ENCODE results near the gene AVL9.

Gene AVL9

DNA sequence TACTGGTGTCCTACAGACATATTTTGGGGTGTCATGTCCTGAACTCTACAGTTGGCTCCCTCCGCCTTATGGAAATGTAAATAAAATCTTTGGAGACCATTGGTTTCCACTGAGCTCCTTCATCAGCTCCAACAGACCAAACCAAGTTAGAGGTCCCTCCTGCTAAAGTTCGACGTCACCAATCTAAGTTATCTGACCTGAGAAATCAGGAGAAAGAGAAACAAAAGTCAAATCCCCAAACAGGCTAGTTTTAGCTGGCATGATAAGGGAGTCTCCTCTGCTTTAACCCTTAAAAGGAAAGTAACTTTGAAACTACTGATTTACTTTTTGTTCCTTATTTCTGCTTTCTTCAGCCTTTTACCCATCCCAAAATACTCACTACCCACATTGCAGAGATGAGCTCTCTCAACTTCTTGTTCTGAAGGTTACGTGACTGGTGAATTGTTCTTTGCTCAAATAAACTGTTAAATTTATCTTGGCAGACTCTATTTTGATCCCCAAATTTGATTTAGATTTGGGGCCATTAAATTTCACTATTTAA, 39.9 kb downstream of the AVL9 start:
- no peak for DNase-seq (ENCODE audit: low read depth)

DNA sequence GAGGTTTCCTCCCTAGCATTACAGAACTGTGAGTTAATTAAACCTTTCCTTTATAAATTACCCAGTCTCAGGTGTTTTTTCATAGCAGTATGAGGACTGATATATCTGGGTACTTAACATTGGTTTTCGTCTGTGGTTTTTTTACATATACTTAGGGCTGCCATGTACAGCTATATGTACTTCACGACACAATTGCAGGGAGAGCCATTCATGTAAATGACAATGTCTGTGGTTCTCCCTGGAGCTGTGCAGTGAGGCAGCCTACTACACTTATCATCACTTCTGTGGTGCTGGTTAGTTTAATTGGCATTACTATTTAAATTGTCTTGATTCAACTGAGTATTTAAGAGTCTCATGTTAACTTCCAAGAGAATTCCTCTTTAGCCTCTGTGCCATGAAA, 40.7 kb downstream of the AVL9 start:
- DNase-seq (ENCODE audit: low read depth) = no peak

DNA sequence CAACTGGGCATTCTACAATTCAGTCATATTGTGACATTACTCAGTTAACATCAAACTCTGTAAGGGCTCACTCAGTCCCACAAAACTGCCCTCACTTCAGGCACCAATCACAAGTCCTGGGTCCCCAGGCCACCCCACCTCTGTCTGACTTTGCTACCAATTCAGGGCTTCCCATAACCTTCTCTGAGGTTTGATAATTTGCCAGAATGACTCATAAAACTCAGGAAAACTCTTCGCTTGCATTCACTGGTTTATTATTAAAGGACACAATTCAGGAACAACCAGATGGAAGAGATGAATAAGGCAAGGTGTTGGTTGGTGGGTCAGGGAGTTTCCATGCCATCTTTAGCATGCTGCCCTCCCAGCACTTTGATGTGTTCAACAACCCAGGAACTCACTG, 41.3 kb downstream of the AVL9 start:
- no peak for DNase-seq (ENCODE audit: low read depth)

DNA sequence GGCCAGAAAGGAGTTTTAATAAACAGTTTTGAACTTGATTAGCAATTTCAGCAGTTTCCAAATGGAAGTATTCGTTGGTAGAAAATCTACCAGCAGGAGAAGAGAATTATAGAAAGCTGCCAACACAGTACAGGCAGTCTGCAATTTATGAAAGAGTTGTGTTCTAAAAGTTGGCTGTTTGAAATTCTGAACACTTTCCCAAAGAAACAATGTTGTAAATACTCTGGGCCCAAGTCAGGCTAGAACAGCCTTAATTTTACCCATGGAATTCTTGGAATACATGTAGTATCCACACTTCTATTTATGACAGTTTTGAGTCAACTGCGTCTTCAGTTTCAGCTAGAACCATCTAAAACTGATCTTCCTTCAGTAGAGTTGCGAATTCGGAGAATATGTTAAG, 42.5 kb downstream of the AVL9 start:
- DNase-seq (ENCODE audit: low read depth) = no peak

DNA sequence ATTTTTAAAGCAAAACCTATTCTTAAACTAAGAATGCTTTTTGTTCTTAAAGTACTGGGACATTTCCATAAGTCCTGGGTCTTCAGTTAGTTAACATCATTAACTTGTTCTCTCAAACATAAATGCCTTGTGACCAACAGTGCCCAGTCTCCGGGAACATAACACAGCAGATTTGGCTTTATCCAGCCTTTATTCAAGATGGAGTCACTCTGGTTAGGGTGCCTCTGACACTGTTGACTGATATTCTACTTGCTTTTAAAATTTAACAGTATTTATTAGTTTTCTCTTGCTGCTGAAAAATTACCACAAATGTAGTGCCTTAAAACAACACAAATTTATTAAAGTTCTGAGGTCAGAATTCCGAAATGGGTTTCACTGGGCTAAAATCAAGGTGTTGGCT, 44.1 kb downstream of the AVL9 start:
- no peak for DNase-seq (ENCODE audit: low read depth)

DNA sequence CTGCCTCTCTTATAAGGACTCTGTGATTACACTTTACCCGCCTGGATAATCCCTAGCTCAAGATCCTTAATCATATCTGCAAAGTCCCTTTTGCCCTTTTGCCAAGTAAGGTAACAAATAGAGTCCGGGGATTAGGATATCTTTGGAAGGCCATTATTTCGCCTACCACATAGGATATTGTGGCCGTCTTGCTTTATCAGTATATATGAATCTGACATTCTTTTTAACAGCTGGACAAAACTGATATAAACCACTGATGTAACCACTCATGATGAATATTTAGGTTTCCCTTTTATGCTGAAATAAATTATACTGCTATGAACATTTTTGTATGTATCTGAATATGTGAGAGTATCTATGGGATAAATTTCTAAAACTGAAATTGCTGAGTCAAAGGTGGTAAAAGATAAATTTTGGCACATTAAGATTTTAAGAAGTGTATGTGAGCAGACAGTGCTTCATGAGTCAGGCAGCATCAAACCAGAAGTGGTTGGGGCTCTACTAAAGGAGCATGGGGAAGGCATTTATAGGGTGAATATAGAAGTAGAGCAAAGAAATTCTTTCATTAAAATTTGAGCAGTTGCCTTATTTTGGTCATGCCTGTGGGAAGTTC, 44.7 kb downstream of the AVL9 start:
- no peak for DNase-seq (ENCODE audit: low read depth)

DNA sequence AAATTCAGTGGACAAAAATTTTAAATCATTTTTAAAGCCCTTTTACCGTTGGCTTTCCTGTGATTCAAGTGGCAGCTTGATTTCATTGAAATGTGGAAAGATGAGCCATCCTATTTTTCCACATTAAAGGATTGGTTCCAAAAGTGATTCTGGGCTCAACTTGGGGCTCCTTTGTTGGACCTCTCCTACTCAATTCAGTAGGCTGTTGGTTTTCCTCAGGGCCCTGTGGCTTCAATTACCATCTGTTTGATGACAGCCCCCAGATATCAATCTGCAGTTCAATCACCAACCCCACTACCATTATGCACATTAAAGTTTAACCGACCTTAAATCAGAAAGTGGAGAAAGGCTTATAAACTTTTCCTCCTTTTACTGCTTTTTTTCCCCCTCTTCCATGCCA, 47.3 kb downstream of the AVL9 start:
- DNase-seq (ENCODE audit: low read depth) = no peak

DNA sequence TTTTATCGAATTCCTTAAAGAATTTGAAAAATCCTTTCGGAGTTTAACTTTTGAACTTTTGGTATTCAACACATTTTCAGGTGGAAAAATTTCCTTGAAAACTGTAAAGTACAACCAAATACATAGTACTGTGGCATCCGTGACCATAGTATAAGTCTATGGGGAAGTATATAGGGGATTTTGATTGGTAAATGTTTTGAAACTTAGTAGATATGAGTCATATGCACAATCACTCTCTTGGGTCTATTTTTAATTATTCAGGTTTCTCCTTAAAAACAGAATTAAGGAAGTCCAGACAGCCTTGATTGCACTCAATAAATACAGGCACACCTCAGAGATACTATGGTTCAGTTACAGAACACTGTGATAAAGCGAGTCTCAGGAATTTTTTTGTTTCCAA, 64.2 kb downstream of the AVL9 start:
- no peak for DNase-seq (ENCODE audit: low read depth)

DNA sequence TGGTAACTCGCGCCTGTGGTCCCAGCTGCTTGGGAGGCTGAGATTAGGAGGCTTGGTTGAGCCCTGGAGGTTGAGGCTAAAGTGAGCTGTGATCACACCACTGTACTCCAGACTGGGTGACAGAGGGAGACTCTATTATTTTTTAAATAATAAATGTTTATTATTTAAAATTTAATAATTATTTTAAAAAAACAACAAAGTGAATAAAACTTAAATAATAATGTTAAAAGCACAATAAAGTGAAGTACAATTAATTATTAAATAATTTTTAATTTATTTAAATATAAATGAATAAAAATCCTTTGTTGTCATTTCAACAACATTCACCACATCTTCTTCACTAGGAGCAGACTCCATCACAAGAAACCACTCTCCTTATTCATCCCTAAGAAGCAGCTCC, 64.8 kb downstream of the AVL9 start:
- no peak for DNase-seq (ENCODE audit: low read depth)

DNA sequence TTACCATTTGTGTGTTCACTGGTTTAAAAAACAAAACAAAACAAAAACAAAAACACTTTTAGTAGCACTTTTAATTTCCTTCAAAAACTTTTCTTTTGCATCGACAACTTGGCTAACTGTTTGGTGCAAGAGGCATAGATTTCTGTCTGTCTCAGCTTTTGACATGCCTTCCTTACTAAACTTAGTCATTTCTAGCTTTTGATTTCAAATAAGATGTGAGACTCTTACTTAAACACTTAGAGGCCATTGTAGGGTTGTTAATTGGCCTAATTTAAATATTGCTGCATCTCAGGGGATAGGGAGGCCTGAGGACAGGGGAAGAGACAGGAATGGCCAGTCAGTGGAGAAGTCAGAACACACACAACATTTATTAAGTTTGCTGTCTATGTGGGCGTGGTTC, 66.3 kb downstream of the AVL9 start:
- DNase-seq (ENCODE audit: low read depth) = no peak

DNA sequence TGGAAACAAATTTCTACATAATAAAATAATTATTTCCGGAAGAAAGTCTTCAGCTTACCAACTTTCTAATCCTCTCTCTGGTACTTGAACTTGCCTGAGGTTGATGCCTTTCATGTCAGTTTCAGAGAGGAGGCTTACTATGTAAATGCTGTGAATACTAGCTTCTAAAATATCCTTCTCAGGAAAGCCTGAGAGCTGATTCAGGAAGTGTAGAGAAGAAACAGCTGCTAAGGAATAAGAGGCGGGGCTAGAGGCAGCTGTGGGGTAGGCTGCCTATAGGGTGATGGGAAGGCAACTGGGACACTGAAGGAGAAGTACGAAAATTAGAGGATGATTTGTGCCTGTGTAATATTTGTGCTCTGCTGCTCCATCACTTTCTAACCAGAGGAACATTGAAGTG, 69.3 kb downstream of the AVL9 start:
- no peak for DNase-seq (ENCODE audit: low read depth)

DNA sequence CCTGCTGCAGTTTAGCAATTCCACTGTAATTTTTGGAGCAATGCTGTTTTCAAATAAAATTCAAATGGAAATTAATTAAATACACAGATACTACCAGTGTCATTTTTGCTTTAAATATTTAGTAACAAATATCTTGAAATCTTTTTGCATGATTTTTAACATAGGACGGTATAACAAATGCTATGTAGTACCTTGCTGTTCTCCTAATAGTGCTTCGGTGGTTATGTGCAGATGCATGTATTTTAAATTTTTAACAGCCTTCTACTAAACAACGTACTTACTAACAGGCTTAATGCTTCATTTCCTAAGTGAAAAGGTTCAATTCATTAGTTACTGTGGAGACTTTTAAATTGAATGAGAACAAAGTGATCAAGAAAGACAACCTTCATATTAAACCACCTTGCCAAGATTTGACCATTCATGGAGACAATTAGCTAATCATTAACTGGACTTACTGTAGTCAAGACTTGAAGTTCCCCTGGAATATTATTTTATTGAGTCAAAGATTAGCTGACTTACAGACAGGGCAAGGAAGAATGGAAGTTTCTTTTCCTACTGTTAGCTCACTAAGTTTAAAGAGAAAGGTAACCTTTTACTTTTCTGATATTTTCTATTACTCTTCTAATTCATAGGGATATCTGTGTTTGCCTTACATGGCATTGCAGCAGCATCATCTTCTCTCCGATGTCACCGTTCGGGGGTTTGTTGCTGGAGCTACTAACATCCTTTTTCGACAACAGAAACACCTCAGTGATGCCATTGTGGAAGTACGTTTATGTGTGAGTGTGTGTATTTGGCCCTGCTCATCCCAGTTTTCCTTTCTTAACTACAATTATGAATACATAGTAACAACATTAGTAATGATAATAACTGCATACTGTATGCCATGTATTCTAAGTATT, 74.3 kb downstream of the AVL9 start:
- no peak for DNase-seq (ENCODE audit: low read depth)

DNA sequence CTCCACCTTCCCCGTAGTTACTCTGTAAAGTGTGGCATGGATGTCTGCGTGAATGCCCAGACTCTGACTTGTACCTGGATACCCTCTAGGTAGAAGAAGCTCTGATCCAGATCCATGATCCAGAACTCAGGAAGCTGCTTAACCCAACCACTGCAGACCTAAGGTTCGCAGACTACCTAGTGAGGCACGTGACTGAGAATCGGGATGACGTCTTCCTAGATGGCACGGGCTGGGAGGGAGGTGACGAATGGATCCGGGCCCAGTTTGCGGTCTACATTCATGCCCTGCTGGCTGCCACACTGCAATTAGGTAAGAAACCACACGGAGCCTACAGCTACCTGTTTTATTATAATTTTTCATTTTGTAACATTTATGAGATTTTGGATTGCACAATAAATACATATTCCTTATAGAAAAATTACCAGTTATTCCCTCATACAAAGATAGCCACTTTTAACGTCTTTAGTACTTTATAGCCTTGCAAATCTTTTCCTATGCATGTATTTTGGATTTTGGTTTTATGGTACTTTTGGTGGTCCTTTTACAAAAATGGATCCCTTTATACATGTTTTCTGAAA, 77.9 kb downstream of the AVL9 start:
- DNase-seq (ENCODE audit: low read depth) = no peak

DNA sequence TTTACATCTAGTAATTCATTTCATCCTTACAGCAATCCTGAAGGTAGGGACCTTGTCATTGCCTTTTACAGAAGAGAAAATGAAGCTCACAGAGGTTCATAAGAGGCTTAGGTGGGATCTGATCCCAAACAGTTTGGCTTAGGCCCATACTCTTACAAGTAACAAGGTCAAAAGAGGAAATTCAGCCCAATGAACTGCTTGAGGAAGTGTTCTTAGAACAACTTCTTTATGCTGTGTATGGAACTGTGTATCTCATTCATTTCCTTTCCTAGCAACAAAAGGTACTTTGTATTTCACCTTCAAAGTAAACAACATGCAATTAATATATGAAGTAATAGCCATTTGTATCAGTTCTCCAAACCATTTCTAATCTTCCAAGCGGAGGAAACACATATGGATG, 79.3 kb downstream of the AVL9 start:
- DNase-seq (ENCODE audit: low read depth) = no peak

DNA sequence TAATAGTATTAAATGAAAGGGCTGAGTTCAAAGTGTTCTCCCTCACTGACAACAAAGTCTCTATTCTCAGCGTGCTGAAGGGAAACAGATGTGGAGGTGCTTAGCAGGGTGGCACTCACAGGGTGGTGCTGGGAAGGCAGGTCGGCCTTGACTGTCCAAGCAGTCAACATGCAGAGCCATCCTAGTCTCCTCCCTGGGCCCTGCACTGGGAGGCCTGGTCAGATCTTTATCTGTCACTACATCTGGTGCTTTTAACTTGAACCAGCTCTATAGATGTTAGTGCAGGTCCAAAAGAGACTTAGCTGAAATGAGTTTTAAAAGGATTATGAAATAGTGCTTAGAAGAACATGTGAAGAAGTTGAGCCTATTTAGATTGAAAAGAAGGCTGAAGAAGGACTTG, 82.1 kb downstream of the AVL9 start:
- DNase-seq (ENCODE audit: low read depth) = no peak

DNA sequence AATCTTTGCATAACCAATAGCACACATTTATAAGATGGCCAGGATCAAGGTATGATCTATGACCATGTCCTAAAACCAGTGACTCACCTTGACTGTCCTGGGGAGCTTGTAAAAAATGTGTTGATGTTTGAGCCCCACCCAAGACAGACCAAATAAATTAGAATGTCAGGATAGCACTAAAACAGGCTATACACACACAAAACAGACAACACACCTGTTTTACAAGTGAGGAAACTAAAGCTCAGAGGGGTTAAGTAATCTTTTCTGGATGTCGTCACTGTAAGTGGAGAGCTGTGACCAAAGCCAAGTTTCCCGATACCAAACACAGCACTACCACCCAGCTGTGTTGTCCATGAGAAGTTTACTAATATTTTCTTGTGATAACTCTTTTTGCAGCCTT, 84.5 kb downstream of the AVL9 start:
- no peak for DNase-seq (ENCODE audit: low read depth)

DNA sequence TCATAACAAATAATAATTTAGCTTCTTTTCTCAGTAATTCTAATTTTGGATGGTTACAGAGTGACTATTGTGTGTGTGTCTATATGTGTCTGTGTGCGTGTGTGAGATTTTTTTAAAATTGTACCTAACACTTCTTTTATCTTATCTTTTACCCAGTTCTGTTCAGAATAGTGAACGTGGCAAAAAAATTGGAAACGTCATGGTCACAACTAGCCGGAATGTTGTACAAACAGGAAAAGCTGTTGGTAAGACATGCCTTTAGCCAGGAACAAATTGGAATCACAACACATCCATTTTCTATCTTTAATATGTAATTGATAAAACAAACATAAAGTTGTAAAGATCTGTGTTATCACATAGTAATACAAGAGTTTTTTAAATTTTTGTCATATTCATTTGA, 85.4 kb downstream of the AVL9 start:
- DNase-seq (ENCODE audit: low read depth) = no peak

DNA sequence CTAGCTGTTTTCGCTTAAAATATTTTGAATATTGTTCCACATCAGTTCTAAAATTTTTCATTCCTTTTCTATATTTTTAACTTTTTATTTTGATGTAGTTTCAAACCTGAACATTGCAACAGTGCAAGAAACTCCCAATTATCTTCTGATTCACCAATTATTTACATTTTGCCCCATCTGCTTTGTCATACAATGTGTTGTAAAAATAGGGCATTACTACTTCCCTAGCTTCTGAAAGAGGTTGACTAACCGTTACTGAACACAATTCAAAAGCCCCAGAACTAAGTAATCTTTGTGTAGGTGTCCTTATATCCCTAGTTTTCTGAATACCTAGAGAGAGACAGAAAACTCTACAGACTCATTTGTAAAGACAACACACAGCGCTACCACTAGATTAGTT, 86.7 kb downstream of the AVL9 start:
- DNase-seq (ENCODE audit: low read depth) = no peak

DNA sequence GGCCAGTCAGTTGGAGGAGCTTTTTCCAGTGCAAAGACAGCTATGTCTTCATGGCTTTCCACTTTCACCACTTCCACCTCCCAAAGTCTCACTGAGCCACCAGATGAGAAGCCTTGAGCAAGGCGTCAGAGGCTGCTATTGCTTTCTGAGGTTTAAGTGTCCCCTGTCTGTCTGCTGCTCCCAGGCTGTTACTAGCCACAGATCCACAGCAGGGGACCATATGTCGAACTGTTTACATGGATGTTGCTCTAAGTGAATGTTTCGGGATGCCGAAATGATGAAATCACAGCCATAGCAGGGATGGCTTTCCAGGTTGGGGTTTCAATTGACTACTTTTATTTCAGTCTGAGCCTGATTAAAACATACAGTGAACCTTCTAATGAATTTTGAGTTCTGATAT, 88.5 kb downstream of the AVL9 start:
- DNase-seq (ENCODE audit: low read depth) = no peak

DNA sequence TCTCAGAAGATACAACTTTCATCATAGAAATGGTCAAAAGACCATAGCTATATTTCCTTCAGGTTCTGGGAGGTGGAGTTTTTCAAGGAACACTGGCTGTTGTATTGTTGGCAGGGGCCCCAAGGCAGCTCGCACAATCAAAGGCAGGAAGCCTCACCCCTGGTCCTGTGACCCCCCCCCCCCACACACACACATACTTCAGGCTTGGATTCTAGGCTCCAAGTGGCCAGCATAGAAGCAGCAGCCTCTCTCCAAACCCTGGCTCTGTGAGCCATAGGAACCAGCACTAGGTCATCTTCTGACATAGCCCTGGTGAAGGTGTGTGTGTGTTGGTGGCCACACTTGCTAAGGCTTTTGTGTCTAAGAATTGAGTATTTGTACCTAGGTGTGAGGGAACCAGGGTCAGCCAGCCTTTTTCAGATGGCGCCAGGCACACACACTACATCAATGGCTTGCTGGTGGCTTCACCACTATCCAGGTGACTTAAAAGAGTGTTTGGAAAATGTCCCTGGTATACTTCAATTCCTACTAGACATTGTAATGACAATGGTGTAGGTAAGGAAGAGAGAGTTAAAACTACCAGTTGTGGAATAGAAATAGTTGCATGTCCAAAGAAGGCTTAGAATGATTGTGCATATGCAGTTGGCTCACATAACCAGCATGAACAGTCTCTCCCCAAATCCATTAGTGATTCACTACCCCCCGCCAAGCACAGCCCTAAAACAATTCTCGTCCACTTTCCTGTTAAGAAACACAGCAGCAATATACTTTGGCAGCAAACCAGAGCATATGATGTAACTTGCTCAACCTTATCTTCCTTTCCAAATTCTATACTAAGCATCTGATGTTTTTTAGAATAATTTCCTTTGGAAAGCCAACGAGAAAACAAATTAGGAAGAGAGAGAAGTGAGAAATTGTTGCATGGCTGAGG, 91.3 kb downstream of the AVL9 start:
- DNase-seq (ENCODE audit: low read depth) = no peak

DNA sequence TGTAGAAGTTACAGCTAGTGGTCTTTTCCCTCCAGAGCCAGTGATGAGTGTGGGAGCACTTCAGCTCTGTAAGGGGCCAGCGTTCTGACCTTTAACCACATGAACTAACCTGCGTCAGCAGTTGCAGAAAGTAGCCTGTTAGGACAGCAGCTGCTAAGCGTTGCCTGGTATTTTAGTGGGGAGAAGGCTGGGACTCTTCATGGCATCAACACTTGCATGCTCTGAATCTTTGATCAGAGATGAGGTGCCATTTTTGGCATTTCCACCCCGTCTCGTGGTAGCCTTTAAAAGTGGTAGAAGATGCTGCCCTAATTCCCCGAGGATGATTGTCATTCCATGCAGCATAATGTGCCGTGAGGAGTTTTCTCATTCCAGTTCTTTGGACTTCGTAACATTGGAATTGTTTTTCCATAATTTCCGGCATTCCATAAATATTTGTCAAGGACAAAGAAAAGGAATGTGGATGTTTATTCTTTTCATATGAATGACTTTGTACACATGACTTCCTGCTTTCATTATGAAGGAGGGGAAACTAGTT, 92.2 kb downstream of the AVL9 start:
- no peak for DNase-seq (ENCODE audit: low read depth)

DNA sequence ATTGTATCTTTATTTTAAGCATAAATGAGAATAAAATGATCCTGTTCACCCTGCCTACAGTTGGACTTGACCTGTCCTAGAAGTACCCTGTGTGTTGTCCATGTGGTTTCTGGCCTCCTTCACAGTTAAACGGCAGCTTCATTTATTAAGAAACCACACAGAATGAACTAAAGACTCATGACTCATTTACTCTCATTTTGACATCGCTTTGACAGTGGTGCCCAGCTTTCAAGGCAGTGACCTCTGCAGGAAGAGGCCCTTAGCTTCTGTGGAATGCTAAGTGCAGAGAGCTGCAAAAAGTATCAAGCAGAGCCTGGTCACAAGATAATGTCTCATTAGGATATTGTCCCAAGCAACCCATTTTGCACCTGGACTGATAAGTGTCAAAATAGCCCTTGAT, 93.4 kb downstream of the AVL9 start:
- no peak for DNase-seq (ENCODE audit: low read depth)
